ENCODE data around the gene CTTNBP2. TPM values are rescaled to one million over a fixed set of nuclear protein-coding genes. Genes with fewer than 3 reads are reported as not detected.

The CTTNBP2 gene
- total and polyA plus RNA-seq, 2 of the 4 experiments (the other 2 are of a cell fraction), result 6.6 to 11.3 TPM

- H4K91ac ChIP-seq (ENCODE audit: insufficient read depth, low read depth, low read length), result no peak overlapping the region
- no peaks in the 10 kb centered on the region; the same call in 1 of the 2 replicates for H3K4me1 ChIP-seq (ENCODE audit: control insufficient read depth, insufficient read depth, low read length)
- no peak overlapping the region for H3K56ac ChIP-seq (ENCODE audit: extremely low read depth, insufficient read depth, low read length)
- dilution Hi-C loops (cut with HindIII; ENCODE audit: low sequenced_read_pairs, unreplicated experiment), result no loop called here
- intact Hi-C loops (cut with micrococcal nuclease), result no loop called here
- H4K8ac ChIP-seq (ENCODE audit: low read depth in 2 of 2, low read length in 2 of 2), result no peak overlapping the region
- H2AK5ac ChIP-seq (ENCODE audit: low read depth, low read length), result no peak overlapping the region
- H3K27me3 ChIP-seq (ENCODE audit: control insufficient read depth, insufficient read depth, low read length), result no peaks in the 10 kb centered on the region
- H3K23ac ChIP-seq (ENCODE audit: low read depth, low read length), result no peak overlapping the region
- H2BK15ac ChIP-seq (ENCODE audit: low read depth, low read length), result no peak overlapping the region
- H2BK120ac ChIP-seq (ENCODE audit: low read depth, low read length), result no peak overlapping the region
- no peak overlapping the region for H3K4ac ChIP-seq (ENCODE audit: low read depth, low read length)
- ATAC-seq (ENCODE audit: low read depth) (no peak), DNase-seq (no peak)
- H3K9me3 ChIP-seq (ENCODE audit: control insufficient read depth, insufficient read depth, low read length), result 0 out of 2 replicates have a peak, but pooled peaks cover 2% of the 10 kb centered on the region
- H2AK9ac ChIP-seq (replicated peaks; ENCODE audit: low read depth, low read length, poor library complexity), result no peak overlapping the region
- H3K4me3 ChIP-seq (ENCODE audit: insufficient read depth, low read depth, low read length), result no peak overlapping the region
- no peak overlapping the region for H2AFZ ChIP-seq (replicated peaks; ENCODE audit: low read length, poor library complexity)
- POLR2A ChIA-PET (ENCODE audit: unreplicated experiment), result no interaction called here
- H3K4me2 ChIP-seq (ENCODE audit: low read depth, low read length), result no peak overlapping the region
- H2BK20ac ChIP-seq (ENCODE audit: low read depth, low read length), result no peak overlapping the region
- H3K36me3 ChIP-seq (ENCODE audit: control insufficient read depth, insufficient read depth, low read length), result peaks cover 4% of the 10 kb centered on the region; the same call in 1 of the 2 replicates
- H3K14ac ChIP-seq (replicated peaks; ENCODE audit: low read depth, low read length), result no peak overlapping the region
- in situ Hi-C loops (cut with MboI; ENCODE audit: low sequenced_read_pairs), result no loop called here
- H4K20me1 ChIP-seq (ENCODE audit: insufficient read depth, low read length), result no peaks in the 10 kb centered on the region
- no peak for TF ChIP-seq RCOR1 (IDR thresholded peaks at IDR 0.05; ENCODE audit: insufficient replicate concordance, low read length)
- TF ChIP-seq NFE2L2 (IDR thresholded peaks at IDR 0.05; ENCODE audit: low read depth, low read length), result no peak
- TF ChIP-seq POLR2A (IDR thresholded peaks at IDR 0.05; ENCODE audit: low read depth, low read length), result no peak
- TF ChIP-seq MXI1 (IDR thresholded peaks at IDR 0.05; ENCODE audit: borderline replicate concordance, low read depth, low read length), result no peak
- TF ChIP-seq CHD1 (IDR thresholded peaks at IDR 0.05; ENCODE audit: low read depth, low read length), result no peak
- no peak for TF ChIP-seq CEBPB (IDR thresholded peaks at IDR 0.05; ENCODE audit: low read depth, low read length)
- TF ChIP-seq USF2 (IDR thresholded peaks at IDR 0.05; ENCODE audit: low read depth, low read length), result no peak
- TF ChIP-seq CTCF (conservative IDR thresholded peaks at IDR 0.05; ENCODE audit: low read depth, low read length), result no peak
- TF ChIP-seq RFX5 (IDR thresholded peaks at IDR 0.05; ENCODE audit: low read depth, low read length), result no peak
- no peak for TF ChIP-seq SMC3 (IDR thresholded peaks at IDR 0.05; ENCODE audit: low read depth, low read length)
- H3K79me1 ChIP-seq (ENCODE audit: low read depth in 1 of 2, low read length in 2 of 2), result no peaks in the 10 kb centered on the region; a peak in 3 of 4 replicates
- BruUV-seq (replicated peaks), result no TSS peak
- CTCF ChIA-PET, result interaction anchor here (1.5 kb wide), 1 partner anchor 11 kb away, joined by 4 read pairs; no protein-coding TSS in a partner anchor
- H2BK5ac ChIP-seq (ENCODE audit: low read depth, low read length, poor library complexity, severe bottlenecking), result no peak overlapping the region
- no peak overlapping the region for H3K9ac ChIP-seq (ENCODE audit: low read depth, low read length)
- H3K9me1 ChIP-seq (ENCODE audit: insufficient read depth, low read length), result no peaks in the 10 kb centered on the region
- no peak overlapping the region for H4K5ac ChIP-seq (ENCODE audit: low read depth, low read length)
- no peak overlapping the region for H3K27ac ChIP-seq (ENCODE audit: insufficient read depth, low read length)
- H3K18ac ChIP-seq (ENCODE audit: low read depth, low read length), result no peak overlapping the region
Measured at GRCh38 chr7:117841011-117841410, 32.2 kb downstream of the CTTNBP2 start.
